Right lobe of liver (tissue), 6 donors: ENCODE data around the gene DNAI7. TPM values are rescaled to one million over a fixed set of nuclear protein-coding genes. Genes with fewer than 3 reads are reported as not detected.

Source experiments
- ATAC-seq, 4 donors: fragments of 200-7000 bp; cut with Tn5 transposase; one replicate each; pipeline ENCODE4 v1.9.1; 2020; ENCODE audit warnings: mild to moderate bottlenecking in 4 of 4, moderate library complexity in 4 of 4
- DNase-seq, 3 donors: peaks; one replicate each; pipeline ENCODE4 v3.0.0-alpha.2; 2020
- H3K27ac ChIP-seq, 3 donors: fragments of 200-600 bp; one replicate each; pipeline ENCODE4 v1.8.0; 2022
- H3K27me3 ChIP-seq, 2 donors: fragments of 200-600 bp; one replicate each; pipeline ENCODE4 v1.8.0; 2022
- H3K36me3 ChIP-seq, 4 donors: fragments of 200-600 bp; sonication (generic) in 1 of 4; one replicate each; pipeline versions ENCODE4 v1.5.1 to v1.8.0; 2017 to 2022; ENCODE audit warnings: control low read depth in 1 of 4
- H3K4me1 ChIP-seq, 4 donors: fragments of 200-600 bp; sonication (generic) in 1 of 4; one replicate each; pipeline versions ENCODE4 v1.5.1 to v1.8.0; 2017 to 2022; ENCODE audit warnings: control low read depth in 1 of 4
- H3K4me3 ChIP-seq, 3 donors: fragments of 200-600 bp; one replicate each; pipeline ENCODE4 v1.8.0; 2022
- H3K9me3 ChIP-seq, 4 donors: fragments of 200-600 bp; sonication (generic) in 1 of 4; one replicate each; pipeline versions ENCODE4 v1.5.1 to v1.8.0; 2017 to 2022; ENCODE audit warnings: control low read depth in 1 of 4
- POLR2A ChIP-seq: fragments of 450-650 bp; IDR thresholded peaks from one replicate; pipeline ENCODE4 v1.6.1; 2017; ENCODE audit warnings: antibody characterized with exemption, mild to moderate bottlenecking
- WGBS: methylation state at CpG from one replicate; pipeline ENCODE4 v1.1.6; 2018; ENCODE audit warnings: low coverage, low lambda C conversion rate; ENCODE audit not compliant: insufficient coverage; ENCODE audit errors: missing lambda C conversion rate; 5-methylcytosine and 5-hydroxymethylcytosine counted together
- intact Hi-C, 2 donors: fragments of 100-400 bp; cut with DNase I; formaldehyde crosslinking; loops; one replicate each; pipeline versions ENCODE4 v1.11.2 to v1.14.1; 2022
- total RNA-seq, 6 experiments: library from RNA; depleted of rRNA in 2 of 6; stranded (reverse); fragments of >200 nt in 2 of 6; fragmentation: NEBNext Ultra II Directional in 3 of 6; extraction: Animal tissue kit (Norgen Biotek cat#: 25700) in 3 of 6; gene quantifications; one replicate each; pipeline versions ENCODE4 v1.1.0 to v1.2.4, GENCODE V29; 2016 to 2023
- TF ChIP-seq, protein P1 (sequence below), 4 donors: fragments of 200-600 bp in 3 of 4; fragments of 450-650 bp in 1 of 4; IDR thresholded peaks; one replicate each; pipeline versions ENCODE4 v1.5.1 to v1.8.0; 2016 to 2022; ENCODE audit warnings: antibody characterized with exemption in 4 of 4, mild to moderate bottlenecking in 2 of 4
- donor health status: DM: no; HTN: yes; CAD: no.
- donor health status: DM: no; HTN: no; CAD: no.
- donor health status: DM: no; HTN: no; CAD: no.
- donor health status: DM: no; HTN: yes; CAD: no.
- donor health status: DM: no; HTN: yes; CAD: no.

DNAI7 gene
- total RNA-seq, 6 experiments from 2014 or later = 0.39 TPM; not detected in 5

- intact Hi-C loops = no loop called here
- H3K36me3 ChIP-seq = no peaks in the 10 kb centered on the region
- no peak overlapping the region for H3K27ac ChIP-seq
- no peak for DNase-seq
- WGBS = 90% methylated on average over 5 of the region's 5 CpGs
- ATAC-seq = no peak
- H3K4me3 ChIP-seq = no peak overlapping the region
- TF ChIP-seq, protein P1, sequence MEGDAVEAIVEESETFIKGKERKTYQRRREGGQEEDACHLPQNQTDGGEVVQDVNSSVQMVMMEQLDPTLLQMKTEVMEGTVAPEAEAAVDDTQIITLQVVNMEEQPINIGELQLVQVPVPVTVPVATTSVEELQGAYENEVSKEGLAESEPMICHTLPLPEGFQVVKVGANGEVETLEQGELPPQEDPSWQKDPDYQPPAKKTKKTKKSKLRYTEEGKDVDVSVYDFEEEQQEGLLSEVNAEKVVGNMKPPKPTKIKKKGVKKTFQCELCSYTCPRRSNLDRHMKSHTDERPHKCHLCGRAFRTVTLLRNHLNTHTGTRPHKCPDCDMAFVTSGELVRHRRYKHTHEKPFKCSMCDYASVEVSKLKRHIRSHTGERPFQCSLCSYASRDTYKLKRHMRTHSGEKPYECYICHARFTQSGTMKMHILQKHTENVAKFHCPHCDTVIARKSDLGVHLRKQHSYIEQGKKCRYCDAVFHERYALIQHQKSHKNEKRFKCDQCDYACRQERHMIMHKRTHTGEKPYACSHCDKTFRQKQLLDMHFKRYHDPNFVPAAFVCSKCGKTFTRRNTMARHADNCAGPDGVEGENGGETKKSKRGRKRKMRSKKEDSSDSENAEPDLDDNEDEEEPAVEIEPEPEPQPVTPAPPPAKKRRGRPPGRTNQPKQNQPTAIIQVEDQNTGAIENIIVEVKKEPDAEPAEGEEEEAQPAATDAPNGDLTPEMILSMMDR (IDR thresholded peaks at IDR 0.05) = no peak
- no peak for TF ChIP-seq POLR2A
- H3K4me1 ChIP-seq = peaks cover 0 to 14% (median 0%) of the 10 kb centered on the region in 4 donors
- no peaks in the 10 kb centered on the region for H3K27me3 ChIP-seq
- no peaks in the 10 kb centered on the region for H3K9me3 ChIP-seq
Observed at GRCh38 chr12:25079393-25079792, 115.6 kb downstream of the DNAI7 start.

DNA sequence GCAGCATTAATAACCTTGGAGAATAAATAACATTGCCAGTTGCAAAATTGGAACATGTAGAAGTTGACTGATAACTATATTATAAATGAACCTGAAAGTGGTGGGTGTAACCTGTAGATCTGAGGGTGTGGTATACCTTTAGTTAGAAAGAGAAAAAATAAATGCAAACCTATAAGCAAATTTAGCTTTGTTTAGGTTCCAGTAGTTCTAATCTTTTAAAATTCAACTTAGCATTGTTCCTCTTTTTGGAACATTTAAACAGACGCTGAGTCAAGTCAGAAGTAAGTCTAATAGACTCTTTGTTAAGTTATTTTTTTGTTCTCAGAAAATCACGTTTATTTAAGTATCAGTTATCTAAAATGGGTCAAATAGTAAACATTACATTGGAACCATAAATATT is 120.0 kb downstream of the DNAI7 start:
- H3K4me1 ChIP-seq = no peaks in the 10 kb centered on the region
- H3K9me3 ChIP-seq = no peaks in the 10 kb centered on the region
- no peaks in the 10 kb centered on the region for H3K27me3 ChIP-seq
- intact Hi-C loops = no loop called here
- 44% methylated on average over 2 of the region's 2 CpGs for WGBS
- TF ChIP-seq POLR2A = no peak
- TF ChIP-seq, protein P1 (IDR thresholded peaks at IDR 0.05) = no peak
- no peak overlapping the region for H3K4me3 ChIP-seq
- H3K27ac ChIP-seq = no peak overlapping the region
- H3K36me3 ChIP-seq = no peaks in the 10 kb centered on the region
- no peak for ATAC-seq
- no peak for DNase-seq

GRCh38 chr12:25074113-25074512 is 120.8 kb downstream of the DNAI7 start:
- H3K9me3 ChIP-seq = no peaks in the 10 kb centered on the region
- no peak overlapping the region for H3K4me3 ChIP-seq
- no peaks in the 10 kb centered on the region for H3K36me3 ChIP-seq
- TF ChIP-seq POLR2A = no peak
- TF ChIP-seq, protein P1 (IDR thresholded peaks at IDR 0.05) = no peak
- ATAC-seq (no peak), DNase-seq (no peak)
- no peaks in the 10 kb centered on the region for H3K4me1 ChIP-seq
- 61% methylated on average over 3 of the region's 3 CpGs for WGBS
- no peaks in the 10 kb centered on the region for H3K27me3 ChIP-seq
- H3K27ac ChIP-seq = no peak overlapping the region
- intact Hi-C loops = no loop called here

DNA sequence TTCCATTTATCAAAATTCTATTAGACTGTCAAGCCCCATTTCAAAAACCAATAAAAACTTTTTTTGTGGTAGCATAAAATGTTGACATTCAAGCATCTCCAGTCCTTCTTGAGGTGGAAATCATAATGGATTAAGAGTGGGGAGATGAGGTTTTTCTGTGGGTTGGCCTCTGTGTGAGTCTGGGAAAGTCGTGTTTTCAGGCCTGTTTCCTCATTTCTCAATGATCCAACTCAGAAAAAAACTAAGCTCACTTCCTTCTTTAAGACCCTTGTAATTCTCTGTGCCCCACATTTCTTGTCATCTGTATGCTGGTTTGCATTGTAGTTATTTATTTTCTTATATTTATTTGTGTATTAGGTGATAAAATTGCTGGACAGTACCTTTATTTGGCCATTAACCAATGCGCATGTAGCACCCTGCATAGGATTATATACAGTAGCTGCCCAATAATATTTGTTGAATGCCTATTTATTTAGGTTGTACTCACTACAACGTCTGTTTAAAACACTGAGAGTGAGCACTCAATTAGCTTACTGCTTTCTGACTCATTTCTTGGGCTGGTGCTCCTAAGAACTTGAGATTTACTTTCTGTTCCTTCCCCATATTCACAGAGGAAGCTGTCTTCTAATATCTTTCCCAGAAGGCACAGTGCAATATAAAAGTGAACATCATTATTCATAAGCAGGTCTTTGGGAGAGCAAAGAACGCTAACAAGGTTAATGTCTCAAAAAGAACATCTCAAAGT is 121.9 kb downstream of the DNAI7 start:
- Histone ChIP-seq H3K36me3 (no peaks in the 10 kb centered on the region), H3K9me3 (no peaks in the 10 kb centered on the region), H3K27ac (no peak overlapping the region), H3K4me3 (no peak overlapping the region), H3K27me3 (no peaks in the 10 kb centered on the region), H3K4me1 (no peaks in the 10 kb centered on the region)
- DNase-seq (no peak), ATAC-seq (peak in 3 of 4 donors; percentile 32 to 47 (median 34))
- intact Hi-C loops = no loop called here
- TF ChIP-seq, protein P1 (IDR thresholded peaks at IDR 0.05) = no peak
- TF ChIP-seq POLR2A = no peak
- WGBS = 61% methylated on average over 4 of the region's 4 CpGs
